ENCODE results near the gene GJB2.

Gene GJB2

DNA sequence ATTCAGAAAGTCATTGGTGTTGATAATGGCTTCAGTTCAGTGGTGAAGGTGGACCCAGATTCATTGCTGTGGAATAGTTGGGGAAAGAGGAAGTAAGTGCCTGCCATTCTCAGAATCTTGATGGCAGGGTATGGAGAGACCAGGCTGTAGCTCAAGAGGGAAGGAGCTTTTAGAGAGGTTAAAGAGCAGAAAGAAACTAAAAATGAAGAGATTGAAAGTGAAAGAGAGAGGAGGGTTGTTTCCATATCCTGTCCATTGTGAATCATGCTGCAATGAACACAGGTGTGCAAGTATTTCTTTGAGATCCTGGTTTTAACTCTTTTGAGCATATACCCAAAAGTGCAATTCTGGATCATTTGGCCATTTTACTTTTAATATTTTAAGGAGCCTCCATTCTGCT lies 26.8 kb upstream of the GJB2 start:
- Histone ChIP-seq H3K27me3 (ENCODE audit: insufficient read depth, poor library complexity, severe bottlenecking) (peaks cover 3% of the 10 kb centered on the region), H3K4me1 (ENCODE audit: insufficient read depth, poor library complexity, severe bottlenecking) (no peaks in the 10 kb centered on the region), H3K36me3 (ENCODE audit: low read depth) (no peaks in the 10 kb centered on the region), H3K9me3 (ENCODE audit: severe bottlenecking) (no peaks in the 10 kb centered on the region), H3K4me3 (ENCODE audit: severe bottlenecking) (no peak overlapping the region), H3K27ac (ENCODE audit: poor library complexity, severe bottlenecking) (no peak overlapping the region)
- no peak for DNase-seq (ENCODE audit: low spot score)
- TF ChIP-seq, protein P1, sequence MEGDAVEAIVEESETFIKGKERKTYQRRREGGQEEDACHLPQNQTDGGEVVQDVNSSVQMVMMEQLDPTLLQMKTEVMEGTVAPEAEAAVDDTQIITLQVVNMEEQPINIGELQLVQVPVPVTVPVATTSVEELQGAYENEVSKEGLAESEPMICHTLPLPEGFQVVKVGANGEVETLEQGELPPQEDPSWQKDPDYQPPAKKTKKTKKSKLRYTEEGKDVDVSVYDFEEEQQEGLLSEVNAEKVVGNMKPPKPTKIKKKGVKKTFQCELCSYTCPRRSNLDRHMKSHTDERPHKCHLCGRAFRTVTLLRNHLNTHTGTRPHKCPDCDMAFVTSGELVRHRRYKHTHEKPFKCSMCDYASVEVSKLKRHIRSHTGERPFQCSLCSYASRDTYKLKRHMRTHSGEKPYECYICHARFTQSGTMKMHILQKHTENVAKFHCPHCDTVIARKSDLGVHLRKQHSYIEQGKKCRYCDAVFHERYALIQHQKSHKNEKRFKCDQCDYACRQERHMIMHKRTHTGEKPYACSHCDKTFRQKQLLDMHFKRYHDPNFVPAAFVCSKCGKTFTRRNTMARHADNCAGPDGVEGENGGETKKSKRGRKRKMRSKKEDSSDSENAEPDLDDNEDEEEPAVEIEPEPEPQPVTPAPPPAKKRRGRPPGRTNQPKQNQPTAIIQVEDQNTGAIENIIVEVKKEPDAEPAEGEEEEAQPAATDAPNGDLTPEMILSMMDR (IDR thresholded peaks at IDR 0.05; ENCODE audit: poor library complexity, severe bottlenecking) = no peak
- no peak for ATAC-seq (ENCODE audit: low read depth)

DNA sequence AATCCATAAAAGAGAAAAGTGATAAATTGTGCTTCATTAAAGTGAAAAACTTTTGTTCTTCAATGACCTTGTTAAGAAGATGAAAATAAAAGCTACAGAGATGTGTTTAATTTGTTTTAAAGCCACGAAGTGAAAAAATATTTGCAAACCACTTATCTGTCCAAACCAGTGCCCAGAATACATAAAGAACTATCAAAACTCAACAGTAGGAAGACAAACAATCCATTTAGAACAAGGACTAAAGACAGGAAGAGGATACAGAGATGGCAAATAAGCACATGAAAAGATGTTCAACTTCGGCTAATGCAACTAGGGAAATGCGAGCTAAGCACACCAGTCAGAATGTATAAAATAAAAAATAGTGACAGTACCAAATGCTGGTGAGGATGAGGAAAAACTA lies 24.4 kb upstream of the GJB2 start:
- ATAC-seq (ENCODE audit: low read depth) = no peak
- H3K4me1 ChIP-seq (ENCODE audit: insufficient read depth, poor library complexity, severe bottlenecking) = no peaks in the 10 kb centered on the region
- no peak for DNase-seq (ENCODE audit: low spot score)
- TF ChIP-seq, protein P1 (IDR thresholded peaks at IDR 0.05; ENCODE audit: poor library complexity, severe bottlenecking) = no peak
- no peak overlapping the region for H3K4me3 ChIP-seq (ENCODE audit: severe bottlenecking)
- no peaks in the 10 kb centered on the region for H3K36me3 ChIP-seq (ENCODE audit: low read depth)
- no peak overlapping the region for H3K27ac ChIP-seq (ENCODE audit: poor library complexity, severe bottlenecking)
- no peaks in the 10 kb centered on the region for H3K9me3 ChIP-seq (ENCODE audit: severe bottlenecking)
- H3K27me3 ChIP-seq (ENCODE audit: insufficient read depth, poor library complexity, severe bottlenecking) = peaks cover 3% of the 10 kb centered on the region

DNA sequence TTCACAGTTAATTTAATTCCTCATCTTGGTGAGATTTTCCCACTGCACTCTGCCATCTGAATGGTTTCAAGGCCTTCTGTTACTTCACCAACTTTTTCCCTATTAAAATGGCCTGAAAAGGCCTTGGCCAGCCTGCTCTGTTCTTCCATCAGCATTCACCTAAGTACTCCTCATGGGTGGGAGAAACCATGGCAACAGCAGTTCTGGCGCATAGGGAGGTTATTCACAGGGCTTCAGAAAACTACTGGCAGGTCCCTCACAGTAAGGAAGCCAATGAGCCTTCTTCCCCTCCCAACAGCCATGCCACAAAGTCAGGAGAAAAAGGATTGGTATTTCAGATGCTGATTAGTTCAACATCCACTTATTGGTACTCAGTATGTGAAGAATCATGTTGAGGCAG lies 17.2 kb upstream of the GJB2 start:
- no peak for ATAC-seq (ENCODE audit: low read depth)
- TF ChIP-seq, protein P1 (IDR thresholded peaks at IDR 0.05; ENCODE audit: poor library complexity, severe bottlenecking) = no peak
- no peak for DNase-seq (ENCODE audit: low spot score)
- H3K27me3 ChIP-seq (ENCODE audit: insufficient read depth, poor library complexity, severe bottlenecking) = no peaks in the 10 kb centered on the region
- H3K27ac ChIP-seq (ENCODE audit: poor library complexity, severe bottlenecking) = no peak overlapping the region
- no peaks in the 10 kb centered on the region for H3K36me3 ChIP-seq (ENCODE audit: low read depth)
- H3K9me3 ChIP-seq (ENCODE audit: severe bottlenecking) = no peaks in the 10 kb centered on the region
- no peak overlapping the region for H3K4me3 ChIP-seq (ENCODE audit: severe bottlenecking)
- no peaks in the 10 kb centered on the region for H3K4me1 ChIP-seq (ENCODE audit: insufficient read depth, poor library complexity, severe bottlenecking)

DNA sequence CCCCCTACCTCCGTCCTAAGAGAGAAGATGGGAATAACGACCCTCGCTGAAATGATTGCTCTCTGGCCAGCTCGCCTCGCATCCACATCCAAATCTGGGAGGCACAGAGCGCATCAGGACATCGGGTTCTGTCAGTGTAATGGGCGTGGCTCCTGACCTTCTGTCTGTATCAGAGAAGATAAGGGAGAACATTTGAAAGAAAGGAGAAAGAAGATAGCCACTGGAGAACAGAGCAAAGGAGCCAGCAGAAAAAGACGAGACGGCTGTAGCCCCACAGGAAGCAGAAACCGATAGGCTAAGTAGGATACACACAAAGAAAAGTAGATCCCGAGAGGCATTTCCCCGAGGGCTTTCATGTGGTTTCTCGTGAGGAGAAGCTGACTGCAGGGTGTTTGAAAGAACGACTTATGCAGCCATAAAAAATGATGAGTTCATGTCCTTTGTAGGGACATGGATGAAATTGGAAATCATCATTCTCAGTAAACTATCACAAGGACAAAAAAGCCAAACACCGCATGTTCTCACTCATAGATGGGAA lies 14.0 kb upstream of the GJB2 start:
- Histone ChIP-seq H3K27me3 (ENCODE audit: insufficient read depth, poor library complexity, severe bottlenecking) (no peaks in the 10 kb centered on the region), H3K9me3 (ENCODE audit: severe bottlenecking) (no peaks in the 10 kb centered on the region), H3K36me3 (ENCODE audit: low read depth) (no peaks in the 10 kb centered on the region), H3K4me1 (ENCODE audit: insufficient read depth, poor library complexity, severe bottlenecking) (no peaks in the 10 kb centered on the region), H3K4me3 (ENCODE audit: severe bottlenecking) (no peak overlapping the region), H3K27ac (ENCODE audit: poor library complexity, severe bottlenecking) (no peak overlapping the region)
- TF ChIP-seq, protein P1 (IDR thresholded peaks at IDR 0.05; ENCODE audit: poor library complexity, severe bottlenecking) = no peak
- no peak for ATAC-seq (ENCODE audit: low read depth)
- DNase-seq (ENCODE audit: low spot score) = no peak

DNA sequence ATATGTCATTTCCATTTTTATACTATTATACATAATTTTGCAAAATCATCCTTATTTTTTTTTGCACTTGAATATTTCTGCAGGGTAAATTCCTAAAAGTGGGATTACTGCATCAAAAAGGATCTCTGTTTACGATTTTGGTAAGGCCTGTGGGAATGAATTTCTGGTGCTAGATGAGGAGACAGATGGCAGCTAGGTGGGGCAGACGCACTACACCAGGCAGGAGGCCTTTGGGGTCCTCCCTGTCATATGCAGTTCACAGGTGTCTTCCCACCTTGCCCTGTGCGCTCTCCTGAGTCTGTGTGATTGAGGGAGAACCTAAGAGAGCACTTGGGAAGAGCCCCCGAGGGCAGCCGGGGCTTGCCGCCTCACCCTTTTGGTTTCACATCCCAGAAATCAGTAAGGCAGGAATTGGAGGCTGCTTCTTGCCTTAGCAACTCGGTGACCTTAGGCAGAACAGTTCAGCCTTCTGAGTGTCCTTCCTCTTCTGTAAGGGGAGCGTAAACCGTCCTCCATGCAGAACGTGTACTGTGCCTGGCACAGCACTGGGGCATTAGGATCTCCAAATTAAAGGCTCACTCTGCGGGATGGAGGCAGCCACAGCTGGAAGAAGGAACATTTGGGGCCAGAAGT lies 13.4 kb upstream of the GJB2 start:
- no peak for DNase-seq (ENCODE audit: low spot score)
- no peak for ATAC-seq (ENCODE audit: low read depth)
- TF ChIP-seq, protein P1 (IDR thresholded peaks at IDR 0.05; ENCODE audit: poor library complexity, severe bottlenecking) = no peak
- Histone ChIP-seq H3K4me3 (ENCODE audit: severe bottlenecking) (no peak overlapping the region), H3K4me1 (ENCODE audit: insufficient read depth, poor library complexity, severe bottlenecking) (no peaks in the 10 kb centered on the region), H3K36me3 (ENCODE audit: low read depth) (no peaks in the 10 kb centered on the region), H3K27ac (ENCODE audit: poor library complexity, severe bottlenecking) (no peak overlapping the region), H3K27me3 (ENCODE audit: insufficient read depth, poor library complexity, severe bottlenecking) (no peaks in the 10 kb centered on the region), H3K9me3 (ENCODE audit: severe bottlenecking) (no peaks in the 10 kb centered on the region)

All from RWPE2 (cell line).